ENCODE results near the gene MAST3.

DNA sequence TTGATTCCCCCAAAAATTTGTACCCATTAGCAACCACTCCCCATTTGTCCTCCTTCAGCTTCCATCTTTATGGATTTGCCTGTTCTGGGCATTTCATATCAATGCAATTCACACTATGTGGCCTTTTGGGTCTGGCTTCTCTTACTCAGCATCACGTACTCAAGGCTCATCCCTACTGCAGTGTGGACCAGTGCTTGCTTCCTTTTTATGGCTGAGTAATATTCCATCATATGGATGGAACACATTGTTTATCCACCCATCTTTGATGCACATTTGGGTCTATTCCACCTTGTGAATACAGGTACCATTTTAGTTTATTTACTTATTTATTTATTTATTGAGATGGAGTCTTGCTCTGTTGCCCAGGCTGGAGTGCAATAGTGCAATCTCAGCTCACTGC is 42.9 kb downstream of the MAST3 start:
- TF ChIP-seq POLR2A (IDR thresholded peaks at IDR 0.05) (no peak), EP300 (IDR thresholded peaks at IDR 0.05; ENCODE audit: low read depth) (no peak)
- TF ChIP-seq, protein P1, sequence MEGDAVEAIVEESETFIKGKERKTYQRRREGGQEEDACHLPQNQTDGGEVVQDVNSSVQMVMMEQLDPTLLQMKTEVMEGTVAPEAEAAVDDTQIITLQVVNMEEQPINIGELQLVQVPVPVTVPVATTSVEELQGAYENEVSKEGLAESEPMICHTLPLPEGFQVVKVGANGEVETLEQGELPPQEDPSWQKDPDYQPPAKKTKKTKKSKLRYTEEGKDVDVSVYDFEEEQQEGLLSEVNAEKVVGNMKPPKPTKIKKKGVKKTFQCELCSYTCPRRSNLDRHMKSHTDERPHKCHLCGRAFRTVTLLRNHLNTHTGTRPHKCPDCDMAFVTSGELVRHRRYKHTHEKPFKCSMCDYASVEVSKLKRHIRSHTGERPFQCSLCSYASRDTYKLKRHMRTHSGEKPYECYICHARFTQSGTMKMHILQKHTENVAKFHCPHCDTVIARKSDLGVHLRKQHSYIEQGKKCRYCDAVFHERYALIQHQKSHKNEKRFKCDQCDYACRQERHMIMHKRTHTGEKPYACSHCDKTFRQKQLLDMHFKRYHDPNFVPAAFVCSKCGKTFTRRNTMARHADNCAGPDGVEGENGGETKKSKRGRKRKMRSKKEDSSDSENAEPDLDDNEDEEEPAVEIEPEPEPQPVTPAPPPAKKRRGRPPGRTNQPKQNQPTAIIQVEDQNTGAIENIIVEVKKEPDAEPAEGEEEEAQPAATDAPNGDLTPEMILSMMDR (IDR thresholded peaks at IDR 0.05): no peak

All from transverse colon (tissue), 3 donors.